ENCODE results near the gene CD81. TPM values are rescaled to one million over a fixed set of nuclear protein-coding genes. Genes with fewer than 3 reads are reported as not detected.
A peak's percentile ranks its signal among the peaks of the same experiment; 100 is the strongest.

The CD81 gene
- total RNA-seq, 2 donors from 2014 or later: 433 to 528 TPM

DNA sequence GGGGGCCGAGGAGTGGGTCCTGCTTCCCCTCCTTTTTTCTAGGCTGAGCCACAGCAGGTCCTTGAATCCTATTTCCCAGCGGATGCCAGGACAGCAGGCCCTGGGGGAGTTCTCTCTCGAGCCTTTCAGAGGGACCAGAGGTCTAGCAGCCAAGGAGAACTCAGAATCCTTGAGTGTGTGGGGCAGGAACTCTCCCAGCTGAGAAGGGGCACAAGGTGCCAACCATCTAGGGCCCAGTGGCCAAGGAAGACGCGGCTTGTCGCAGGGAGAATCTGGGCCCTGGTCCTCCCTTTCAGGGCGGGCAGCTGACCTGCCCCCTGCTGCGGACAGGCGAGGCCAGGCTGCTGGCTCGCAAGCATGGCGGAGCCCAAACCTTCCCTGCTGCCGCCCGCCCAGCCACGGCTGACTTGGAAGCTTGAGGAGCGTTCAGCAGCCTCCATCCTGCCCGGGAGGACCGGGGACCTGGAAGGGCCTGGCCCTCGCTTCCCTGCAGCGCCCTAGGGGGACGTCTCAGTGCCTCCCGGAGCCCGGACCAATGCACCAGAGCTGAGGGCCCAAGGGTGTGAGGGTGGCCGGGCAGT is 22.5 kb downstream of the CD81 start:
- Histone ChIP-seq H3K4me3 (peak overlapping the region; percentile 43 to 61), H3K9me3 (no peaks in the 10 kb centered on the region), H3K27me3 (no peaks in the 10 kb centered on the region), H3K27ac (peak overlapping the region; percentile 95), H3K36me3 (peaks cover 62% of the 10 kb centered on the region), H3K4me1 (peaks cover 0 to 27% of the 10 kb centered on the region in 2 donors)
- no peak for DNase-seq (ENCODE audit: low spot score)
- TF ChIP-seq, protein P1, sequence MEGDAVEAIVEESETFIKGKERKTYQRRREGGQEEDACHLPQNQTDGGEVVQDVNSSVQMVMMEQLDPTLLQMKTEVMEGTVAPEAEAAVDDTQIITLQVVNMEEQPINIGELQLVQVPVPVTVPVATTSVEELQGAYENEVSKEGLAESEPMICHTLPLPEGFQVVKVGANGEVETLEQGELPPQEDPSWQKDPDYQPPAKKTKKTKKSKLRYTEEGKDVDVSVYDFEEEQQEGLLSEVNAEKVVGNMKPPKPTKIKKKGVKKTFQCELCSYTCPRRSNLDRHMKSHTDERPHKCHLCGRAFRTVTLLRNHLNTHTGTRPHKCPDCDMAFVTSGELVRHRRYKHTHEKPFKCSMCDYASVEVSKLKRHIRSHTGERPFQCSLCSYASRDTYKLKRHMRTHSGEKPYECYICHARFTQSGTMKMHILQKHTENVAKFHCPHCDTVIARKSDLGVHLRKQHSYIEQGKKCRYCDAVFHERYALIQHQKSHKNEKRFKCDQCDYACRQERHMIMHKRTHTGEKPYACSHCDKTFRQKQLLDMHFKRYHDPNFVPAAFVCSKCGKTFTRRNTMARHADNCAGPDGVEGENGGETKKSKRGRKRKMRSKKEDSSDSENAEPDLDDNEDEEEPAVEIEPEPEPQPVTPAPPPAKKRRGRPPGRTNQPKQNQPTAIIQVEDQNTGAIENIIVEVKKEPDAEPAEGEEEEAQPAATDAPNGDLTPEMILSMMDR (IDR thresholded peaks at IDR 0.05): no peak

DNA sequence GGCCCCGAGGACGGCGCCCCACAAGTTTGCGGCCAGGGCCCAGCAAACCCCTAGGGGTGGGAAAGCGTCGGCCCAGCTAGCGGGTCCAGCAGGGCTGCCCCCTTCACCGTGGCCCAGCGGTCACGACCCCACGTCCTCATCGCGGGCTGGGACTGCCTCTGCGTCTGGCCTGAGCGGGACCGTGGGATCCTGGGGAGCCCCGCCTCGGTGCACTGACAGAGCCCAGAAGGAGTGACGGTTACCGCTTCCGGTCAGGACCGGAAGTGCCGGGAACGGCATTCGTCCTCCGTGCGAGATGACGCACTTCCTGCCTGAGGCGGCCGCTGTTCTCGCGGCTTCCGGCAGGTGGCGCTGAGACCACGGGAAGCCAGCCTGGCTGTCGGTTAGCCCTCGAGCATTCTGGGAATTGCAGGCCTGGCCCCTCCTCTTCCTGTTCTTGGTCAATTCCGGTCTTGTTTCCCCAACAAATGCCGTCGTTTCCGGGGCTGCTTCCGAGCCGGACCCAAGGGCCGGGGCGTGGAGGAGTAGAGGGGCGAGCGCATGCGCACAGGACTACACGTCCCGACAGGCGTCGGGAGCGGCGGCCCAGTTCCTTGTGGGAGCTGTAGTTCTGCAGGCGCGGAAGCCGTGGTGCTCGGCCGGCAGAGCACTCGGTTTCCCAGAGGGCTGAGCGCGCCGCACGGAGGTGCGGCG is 23.1 kb downstream of the CD81 start, which contains the start of gene TSSC4:
Gene TSSC4, plus strand, starts transcription at position 682 of the 693 bp plus-strand sequence. CDS start 1,884 bp downstream, outside the sequence.
- DNase-seq (ENCODE audit: low spot score): peak; percentile 100
- TF ChIP-seq, protein P1 (IDR thresholded peaks at IDR 0.05): peak; percentile 81 to 97
- Histone ChIP-seq H3K4me3 (peak within 1 kb of the TSS; percentile 66 to 81), H3K27ac (peak within 1 kb of the TSS; percentile 95), H3K36me3 (peaks cover 56% of the 10 kb centered on the region), H3K27me3 (no peaks in the 10 kb centered on the region), H3K9me3 (no peaks in the 10 kb centered on the region), H3K4me1 (peaks cover 0 to 27% of the 10 kb centered on the region in 2 donors)

DNA sequence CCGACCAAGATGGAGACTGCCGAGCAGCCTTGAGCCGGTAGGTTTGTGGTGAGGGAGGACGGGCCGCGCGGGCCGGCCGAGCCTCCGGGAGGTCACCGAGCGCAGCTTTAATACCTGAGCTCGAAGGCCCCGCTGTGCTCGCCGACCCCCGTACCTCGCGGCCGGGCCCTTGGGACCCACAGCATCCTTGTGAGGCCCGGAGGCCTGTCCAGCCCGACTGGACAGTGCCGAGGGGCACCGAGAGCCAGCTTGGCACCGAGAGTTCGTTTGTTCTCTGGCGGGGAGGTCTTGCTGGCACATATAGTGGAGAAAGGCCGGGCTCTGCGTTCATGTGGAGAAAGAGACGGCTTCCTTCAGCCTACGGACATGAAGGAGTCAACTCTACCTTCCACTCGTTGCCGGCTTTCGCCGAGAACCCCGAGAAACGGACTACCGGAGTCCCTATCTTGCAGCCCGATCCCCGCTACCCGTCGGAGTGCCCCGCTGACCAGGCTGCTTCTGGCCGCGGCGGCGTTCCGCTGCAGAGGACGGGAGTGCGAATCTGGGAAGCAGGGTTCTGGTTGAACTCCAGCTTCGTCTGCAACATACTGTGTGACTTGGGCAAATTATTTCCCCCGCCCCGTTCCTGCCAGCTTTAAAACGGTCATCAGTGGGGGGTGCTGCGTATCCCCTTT is 23.8 kb downstream of the CD81 start:
- TF ChIP-seq, protein P1 (IDR thresholded peaks at IDR 0.05): no peak
- H3K4me3 ChIP-seq: peak overlapping the region; percentile 66 to 81
- H3K36me3 ChIP-seq: peaks cover 49% of the 10 kb centered on the region

DNA sequence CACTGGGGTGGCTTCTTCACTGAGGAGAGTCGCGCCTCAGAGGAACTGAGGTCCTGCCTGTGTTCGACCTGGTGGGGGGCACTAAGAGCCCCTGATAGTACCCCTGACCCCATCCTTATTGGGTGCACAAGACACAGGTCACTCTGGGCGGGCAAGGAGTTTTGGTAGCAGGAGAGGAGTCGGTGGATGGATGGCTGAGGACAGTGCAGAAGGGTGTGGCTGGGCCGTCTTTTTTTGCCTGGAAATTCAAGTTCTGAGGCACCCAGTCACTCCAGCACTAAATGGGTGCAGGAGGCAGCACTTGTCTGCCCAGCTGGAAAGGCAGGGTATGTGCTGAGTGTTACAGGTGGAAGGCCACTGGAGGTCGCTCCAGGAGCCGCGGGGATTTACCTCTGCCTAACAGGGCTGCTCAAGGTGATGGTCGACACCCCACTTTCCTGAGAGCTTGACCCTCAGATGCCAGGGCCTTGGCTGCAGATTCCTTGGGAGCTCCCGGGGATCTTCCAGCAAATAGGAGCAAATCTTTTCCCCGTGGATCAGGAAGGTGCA is 24.4 kb downstream of the CD81 start:
- Histone ChIP-seq H3K36me3 (peaks cover 43% of the 10 kb centered on the region), H3K4me1 (peaks cover 0 to 27% of the 10 kb centered on the region in 2 donors), H3K27ac (peak overlapping the region; percentile 85 to 89), H3K9me3 (no peaks in the 10 kb centered on the region), H3K4me3 (peak overlapping the region; percentile 66 to 81), H3K27me3 (no peaks in the 10 kb centered on the region)
- TF ChIP-seq, protein P1 (IDR thresholded peaks at IDR 0.05): no peak
- no peak for DNase-seq (ENCODE audit: low spot score)

More for the DNA sequence above, 23.8 kb downstream of the CD81 start:
- Histone ChIP-seq H3K27ac (peak overlapping the region; percentile 85 to 89), H3K4me1 (peaks cover 0 to 27% of the 10 kb centered on the region in 2 donors), H3K9me3 (no peaks in the 10 kb centered on the region), H3K27me3 (no peaks in the 10 kb centered on the region)
- no peak for DNase-seq (ENCODE audit: low spot score)

DNA sequence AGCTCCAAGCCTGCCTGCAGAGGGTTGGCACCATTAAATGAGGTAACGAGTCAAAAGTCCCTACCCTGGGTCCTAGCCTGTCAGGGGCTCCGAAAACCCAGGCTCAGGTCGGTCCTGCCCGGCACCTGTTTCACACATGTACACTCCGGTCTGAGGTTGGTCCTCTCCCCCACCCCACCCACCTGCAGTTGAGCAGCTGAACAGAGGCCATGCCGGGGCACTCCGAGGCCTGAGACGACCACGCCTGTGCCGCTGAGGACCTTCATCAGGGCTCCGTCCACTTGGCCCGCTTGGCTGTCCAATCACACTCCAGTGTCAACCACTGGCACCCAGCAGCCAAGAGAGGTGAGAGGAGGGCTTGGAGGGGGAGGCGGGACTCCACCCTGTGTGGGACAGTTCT is 25.0 kb downstream of the CD81 start:
- Histone ChIP-seq H3K36me3 (peaks cover 37% of the 10 kb centered on the region), H3K4me1 (peaks cover 0 to 27% of the 10 kb centered on the region in 2 donors), H3K4me3 (peak overlapping the region in 1 of 2 donors; percentile 81), H3K27me3 (no peaks in the 10 kb centered on the region), H3K27ac (no peak overlapping the region), H3K9me3 (no peaks in the 10 kb centered on the region)
- TF ChIP-seq, protein P1 (IDR thresholded peaks at IDR 0.05): no peak
- DNase-seq (ENCODE audit: low spot score): no peak
